ENCODE data around the gene PRSS23.
A peak's percentile ranks its signal among the peaks of the same experiment; 100 is the strongest.
"Not testable (repeated sequence)": the region's sequence is repeated elsewhere in the genome, so short reads cannot be mapped to it uniquely, and the experiment has no call there.

Gene PRSS23

GRCh38 chr11:86815726-86816125, 15.4 kb downstream of the PRSS23 start:
- DNase-seq, result no peak

- no peak for DNase-seq
Measured at GRCh38 chr11:86816251-86816726, 15.9 kb downstream of the PRSS23 start.

DNA sequence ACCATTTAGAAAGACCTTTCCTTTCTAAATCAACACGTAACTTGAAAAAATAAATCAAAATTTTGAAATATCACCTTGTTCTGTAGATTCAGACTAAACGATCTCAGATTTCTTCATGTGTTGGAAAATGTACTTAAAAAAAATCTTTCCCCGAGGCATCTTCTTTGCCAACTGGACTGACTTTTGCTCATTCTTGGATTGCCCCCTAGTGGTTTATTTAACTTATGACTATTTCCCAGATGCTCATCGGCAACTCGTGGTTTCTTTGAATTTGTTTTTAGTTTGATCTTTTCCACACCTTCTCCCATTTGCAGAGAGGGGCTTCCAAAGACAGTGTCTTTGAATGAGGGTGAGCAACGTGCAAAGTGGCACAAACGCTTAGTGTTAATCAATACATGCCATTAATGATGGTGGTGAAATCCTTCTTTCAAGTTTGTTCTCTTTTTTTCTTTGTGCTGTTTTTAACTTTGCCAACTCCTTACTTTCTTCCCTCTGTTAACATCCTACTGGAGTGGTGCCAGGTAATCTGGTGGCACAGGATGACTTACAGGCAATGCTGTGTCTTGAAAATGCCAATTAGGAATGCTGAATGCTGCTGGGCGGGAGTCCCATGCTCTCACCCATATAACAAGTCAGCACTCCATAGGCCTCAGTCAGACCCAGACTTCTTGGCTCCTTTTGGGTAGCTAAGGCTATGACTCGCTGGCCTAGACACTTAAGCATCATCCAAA, 18.3 kb downstream of the PRSS23 start:
- peak; percentile 84 for DNase-seq

GRCh38 chr11:86824139-86824538, 23.8 kb downstream of the PRSS23 start:
- DNase-seq, result not testable (repeated sequence)

- not testable (repeated sequence) for DNase-seq
Measured at GRCh38 chr11:86834376-86834775, 34.0 kb downstream of the PRSS23 start.

DNA sequence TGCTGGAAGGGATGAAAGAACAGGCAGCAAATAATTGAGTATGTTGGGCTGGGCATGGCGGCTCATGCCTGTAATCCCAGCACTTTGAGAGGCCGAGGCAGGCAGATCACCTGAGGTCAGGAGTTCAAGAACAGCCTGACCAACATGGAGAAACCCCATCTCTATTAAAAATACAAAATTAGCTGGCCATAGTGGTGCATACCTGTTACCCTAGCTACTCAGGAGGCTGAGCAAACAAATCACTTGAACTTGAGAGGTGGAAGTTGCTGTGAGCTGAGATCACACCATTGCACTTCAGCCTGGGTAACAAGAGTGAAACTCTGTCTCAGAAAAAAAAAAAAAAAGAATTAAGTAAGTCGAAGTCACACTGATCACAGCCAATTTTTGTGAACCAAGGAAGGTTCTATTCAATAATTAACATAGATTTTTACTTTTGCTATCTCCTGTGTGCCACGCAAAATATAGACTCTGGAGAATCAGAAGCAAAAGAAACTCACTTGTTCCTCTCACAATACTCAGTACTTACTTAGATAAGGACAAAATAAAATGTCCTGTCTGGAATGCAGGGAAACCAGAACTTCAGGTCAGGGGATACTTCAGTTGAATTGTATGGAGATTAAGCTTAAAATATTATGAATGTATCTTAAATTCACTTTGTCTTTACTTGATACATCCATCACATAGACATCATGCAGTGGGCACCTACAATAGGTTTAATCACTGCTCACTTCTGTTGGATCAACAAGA, 44.6 kb downstream of the PRSS23 start:
- DNase-seq, result not testable (repeated sequence)

DNA sequence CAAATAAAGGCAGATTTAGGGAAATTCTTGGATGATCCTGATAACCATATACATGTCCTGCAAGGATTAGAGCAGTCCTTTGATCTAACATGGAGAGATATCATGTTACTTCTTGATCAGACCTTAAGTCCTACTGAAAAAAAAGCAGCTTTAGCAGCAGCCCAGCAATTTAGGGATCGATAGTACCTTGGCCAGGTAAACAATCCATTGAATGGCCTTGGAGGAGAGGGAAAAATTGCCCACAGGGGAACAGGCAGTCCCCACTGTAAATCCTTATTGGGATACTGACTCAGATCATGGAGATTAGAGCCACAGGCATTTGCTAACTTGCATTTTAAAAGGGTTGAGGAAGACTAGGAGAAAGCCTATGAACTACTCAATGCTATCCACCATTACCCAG, 47.8 kb downstream of the PRSS23 start:
- DNase-seq, result no peak

DNA sequence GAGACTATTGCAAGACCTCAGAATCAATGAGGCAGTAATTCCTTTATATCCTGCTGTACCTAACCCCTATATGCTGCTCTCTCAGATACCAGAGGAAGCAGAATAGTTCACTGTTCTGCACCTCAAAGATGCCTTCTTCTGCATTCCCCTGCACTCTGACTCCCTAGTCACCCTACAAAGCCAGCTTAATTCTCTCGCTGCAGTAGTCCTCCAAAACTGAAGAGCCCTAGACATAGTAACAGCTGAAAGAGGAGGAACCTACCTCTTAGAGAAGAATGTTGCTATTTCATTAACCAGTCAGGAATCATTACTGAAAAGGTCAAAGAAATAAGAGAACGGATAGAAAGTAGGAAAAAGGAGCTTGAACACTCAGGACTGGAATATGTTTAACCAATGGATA, 49.3 kb downstream of the PRSS23 start:
- DNase-seq, result no peak
